ENCODE measurements around the gene FGF18. TPM values are rescaled to one million over a fixed set of nuclear protein-coding genes. Genes with fewer than 3 reads are reported as not detected.

FGF18 gene
- total and polyA plus RNA-seq, 4 donors = 0.08 TPM; not detected in 3

- peaks cover 0 to 2% (median 0%) of the 10 kb centered on the region in 4 donors for H3K27me3 ChIP-seq (ENCODE audit: control insufficient read depth in 4 of 4, insufficient read depth in 4 of 4, low read length in 3 of 4)
- H3K4me3 ChIP-seq (ENCODE audit: low read depth in 1 of 3, low read length in 3 of 3) = no peak overlapping the region
- no peak for TF ChIP-seq ATF3 (IDR thresholded peaks at IDR 0.05)
- no peak for TF ChIP-seq JUND (IDR thresholded peaks at IDR 0.05)
- no peak for TF ChIP-seq GABPA (IDR thresholded peaks at IDR 0.05 in 1 of 2, conservative IDR thresholded peaks at IDR 0.05 in 1 of 2)
- no peak for TF ChIP-seq YY1 (IDR thresholded peaks at IDR 0.05)
- no peak for TF ChIP-seq FOXA1 (IDR thresholded peaks at IDR 0.05)
- TF ChIP-seq HNF4G (IDR thresholded peaks at IDR 0.05) = no peak
- TF ChIP-seq EGR1 (IDR thresholded peaks at IDR 0.05; ENCODE audit: low read depth in 2 of 2) = no peak
- TF ChIP-seq FOXA2 (IDR thresholded peaks at IDR 0.05) = no peak
- no peak for TF ChIP-seq ZBTB33 (IDR thresholded peaks at IDR 0.05)
- no peak for TF ChIP-seq HNF4A (conservative IDR thresholded peaks at IDR 0.05)
- no peak for TF ChIP-seq TAF1 (conservative IDR thresholded peaks at IDR 0.05)
- TF ChIP-seq NR2F2 (IDR thresholded peaks at IDR 0.05) = no peak
- no peak for TF ChIP-seq SP1 (IDR thresholded peaks at IDR 0.05)
- no peak for TF ChIP-seq REST (IDR thresholded peaks at IDR 0.05)
- no peak for TF ChIP-seq RXRA (IDR thresholded peaks at IDR 0.05)
- TF ChIP-seq CTCF (IDR thresholded peaks at IDR 0.05; ENCODE audit: low read depth, low read length, missing input control) = no peak
- no peak for TF ChIP-seq MAX (IDR thresholded peaks at IDR 0.05)
- no peak for TF ChIP-seq RAD21 (IDR thresholded peaks at IDR 0.05)
- no peaks in the 10 kb centered on the region for H3K36me3 ChIP-seq (ENCODE audit: control insufficient read depth in 4 of 4, insufficient read depth in 3 of 4, low read depth in 1 of 4, low read length in 3 of 4)
- no peak overlapping the region for H3K27ac ChIP-seq (ENCODE audit: low read depth in 1 of 2, low read length in 2 of 2)
- no peaks in the 10 kb centered on the region for H3K4me1 ChIP-seq (ENCODE audit: control insufficient read depth in 4 of 4, insufficient read depth in 4 of 4, low read length in 3 of 4)
- WGBS = 74% methylated on average over 13 of the region's 13 CpGs
- no peak overlapping the region for H3K9ac ChIP-seq (ENCODE audit: low read depth in 1 of 2, low read length in 2 of 2)
- DNase-seq (ENCODE audit: low spot score) = no peak
- H3K9me3 ChIP-seq (ENCODE audit: control insufficient read depth in 4 of 4, low read length in 3 of 4) = no peaks in the 10 kb centered on the region
Measured at GRCh38 chr5:171442287-171443042, 23.0 kb downstream of the FGF18 start.
